CD14-positive monocyte (primary cell): ENCODE measurements around the gene SUV39H1. TPM values are rescaled to one million over a fixed set of nuclear protein-coding genes. Genes with fewer than 3 reads are reported as not detected.

ENCODE experiments used
- DNase-seq, 3 donors: peaks; one replicate each; pipeline ENCODE4 v3.0.0-alpha.2; 2011 to 2022
- H2AFZ ChIP-seq: 2 replicates; pipeline ENCODE4 v1.6.0; 2012; ENCODE audit warnings: mild to moderate bottlenecking, low read depth, low read length, inconsistent platforms; ENCODE audit not compliant: insufficient read depth, poor library complexity, severe bottlenecking
- H3K27ac ChIP-seq, 2 donors: 1 replicate in 1 of 2; 2 replicates in 1 of 2; pipeline ENCODE4 v1.5.1; 2012 to 2013; ENCODE audit warnings: low read length in 2 of 2, control low read depth in 1 of 2, inconsistent platforms in 1 of 2, low read depth in 1 of 2, mild to moderate bottlenecking in 1 of 2
- H3K27me3 ChIP-seq, 2 donors: one replicate each; pipeline versions ENCODE4 v1.6.0 to v1.6.1; 2011 to 2013; ENCODE audit warnings: low read length in 2 of 2; ENCODE audit not compliant: control insufficient read depth in 2 of 2, insufficient read depth in 2 of 2
- H3K36me3 ChIP-seq, 2 donors: replicated peaks in 1 of 2; 1 replicate in 1 of 2; 2 replicates in 1 of 2; pipeline versions ENCODE4 v1.5.1 to v1.6.1; 2012 to 2013; ENCODE audit warnings: low read length in 2 of 2, control low read depth in 1 of 2, inconsistent platforms in 1 of 2, mild to moderate bottlenecking in 1 of 2; ENCODE audit not compliant: insufficient read depth in 2 of 2, control insufficient read depth in 1 of 2
- H3K4me1 ChIP-seq, 2 donors: 1 replicate in 1 of 2; 2 replicates in 1 of 2; pipeline versions ENCODE4 v1.5.1 to v1.6.1; 2012 to 2013; ENCODE audit warnings: low read length in 2 of 2, control low read depth in 1 of 2, inconsistent platforms in 1 of 2, mild to moderate bottlenecking in 1 of 2, moderate library complexity in 1 of 2; ENCODE audit not compliant: insufficient read depth in 2 of 2, control insufficient read depth in 1 of 2
- H3K4me2 ChIP-seq: replicated peaks from 2 replicates; pipeline ENCODE3; 2012; ENCODE audit warnings: low read length, moderate library complexity, mild to moderate bottlenecking; ENCODE audit not compliant: poor library complexity, severe bottlenecking; ENCODE audit errors: extremely low read depth
- H3K4me3 ChIP-seq, 3 experiments: fragments of 200-600 bp in 1 of 3; sonication (generic) in 1 of 3; replicated peaks in 1 of 3; 1 replicate in 2 of 3; 2 replicates in 1 of 3; pipeline ENCODE4 v1.5.1; 2011 to 2013; ENCODE audit warnings: low read length in 3 of 3, mild to moderate bottlenecking in 3 of 3, control low read depth in 2 of 3, low read depth in 2 of 3, inconsistent platforms in 1 of 3, moderate library complexity in 1 of 3
- H3K79me2 ChIP-seq: 2 replicates; pipeline ENCODE4 v1.6.0; 2012; ENCODE audit warnings: mild to moderate bottlenecking, control low read depth, inconsistent platforms, low read length, moderate library complexity; ENCODE audit not compliant: insufficient read depth
- H3K9ac ChIP-seq: 2 replicates; pipeline ENCODE4 v1.6.0; 2017; ENCODE audit warnings: low read length, mild to moderate bottlenecking; ENCODE audit not compliant: insufficient read depth, poor library complexity, severe bottlenecking
- H3K9me3 ChIP-seq, 2 donors: replicated peaks in 1 of 2; 1 replicate in 1 of 2; 2 replicates in 1 of 2; pipeline versions ENCODE4 v1.5.1 to v1.6.1; 2012 to 2013; ENCODE audit warnings: low read length in 2 of 2, control low read depth in 1 of 2; ENCODE audit not compliant: control insufficient read depth in 1 of 2, insufficient read depth in 1 of 2
- H4K20me1 ChIP-seq: 2 replicates; pipeline ENCODE4 v1.6.0; 2012; ENCODE audit warnings: mild to moderate bottlenecking, low read length, control low read depth, moderate library complexity; ENCODE audit not compliant: insufficient read depth
- H3K27ac Mint-ChIP-seq, 7 donors: one replicate each; pipeline ENCODE4 v1.8.0; 2020; ENCODE audit warnings: mild to moderate bottlenecking in 7 of 7, mixed read lengths in 7 of 7, moderate library complexity in 6 of 7, inconsistent platforms in 2 of 7
- H3K27me3 Mint-ChIP-seq, 3 donors: one replicate each; pipeline ENCODE4 v1.8.0; 2021 to 2022; ENCODE audit warnings: low read depth in 3 of 3, mild to moderate bottlenecking in 3 of 3, mixed read lengths in 3 of 3, moderate library complexity in 3 of 3, inconsistent platforms in 1 of 3
- H3K36me3 Mint-ChIP-seq, 2 donors: one replicate each; pipeline ENCODE4 v1.8.0; 2020; ENCODE audit warnings: mixed read lengths in 2 of 2, inconsistent platforms in 1 of 2, mild to moderate bottlenecking in 1 of 2
- H3K4me1 Mint-ChIP-seq: one replicate; pipeline ENCODE4 v1.8.0; 2020; ENCODE audit warnings: mild to moderate bottlenecking, mixed read lengths
- H3K4me3 Mint-ChIP-seq, 2 donors: one replicate each; pipeline ENCODE4 v1.8.0; 2020; ENCODE audit warnings: mild to moderate bottlenecking in 2 of 2, mixed read lengths in 2 of 2, moderate library complexity in 1 of 2
- H3K9me3 Mint-ChIP-seq, 7 donors: one replicate each; pipeline ENCODE4 v1.8.0; 2020 to 2022; ENCODE audit warnings: mixed read lengths in 7 of 7, mild to moderate bottlenecking in 6 of 7, moderate library complexity in 6 of 7, inconsistent platforms in 2 of 7
- WGBS: methylation state at CpG from one replicate; pipeline ENCODE4 v1.1.5; 2013; ENCODE audit warnings: missing lambda C conversion rate; ENCODE audit not compliant: insufficient coverage; 5-methylcytosine and 5-hydroxymethylcytosine counted together
- intact Hi-C, 2 donors: fragments of 100-400 bp; cut with micrococcal nuclease; formaldehyde crosslinking; loops; one replicate each; pipeline versions ENCODE4 v1.15.0 to v1.15.1; 2023
- polyA plus RNA-seq, 3 donors: library from polyadenylated mRNA; depleted of rRNA in 1 of 3; unstranded in 2 of 3; stranded (reverse) in 1 of 3; fragments of 300-500 nt in 2 of 3; fragments of >200 nt in 1 of 3; fragmentation: Illumina TruSeq in 2 of 3; gene quantifications; 1 replicate in 2 of 3; 2 replicates in 1 of 3; pipeline ENCODE4 v1.2.3, GENCODE V29; 2012 to 2021
- TF ChIP-seq, protein P1 (sequence below): fragments of 200-600 bp; IDR thresholded peaks from one replicate; pipeline ENCODE4 v1.8.0; 2022; ENCODE audit warnings: antibody characterized with exemption, mild to moderate bottlenecking

The SUV39H1 gene
- polyA plus RNA-seq, 3 donors = 2.8 to 3.4 (median 2.9) TPM

GRCh38 chrX:48683411-48683982 lies 13.0 kb upstream of the SUV39H1 start, which contains the start of gene WAS:
Gene WAS (plus strand): TSS chrX:48683799. CDS start chrX:48683854, 55 bp downstream.
- Histone ChIP-seq H3K27me3 (no peaks in the 10 kb centered on the region), H3K36me3 (peaks cover 25 to 33% of the 10 kb centered on the region in 2 donors), H3K79me2 (peaks cover 59% of the 10 kb centered on the region), H3K9ac (peak within 1 kb of the TSS; percentile 75), H3K9me3 (no peaks in the 10 kb centered on the region), H3K4me3 (peak within 1 kb of the TSS; percentile 59 to 91 (median 84)), H3K4me2 (peak within 1 kb of the TSS; percentile 78), H4K20me1 (peaks cover 19% of the 10 kb centered on the region), H3K4me1 (peaks cover 70 to 92% of the 10 kb centered on the region in 2 donors), H3K27ac (peak within 1 kb of the TSS; percentile 98 to 99), H2AFZ (peak within 1 kb of the TSS; percentile 26)
- WGBS = 0% methylated on average over 3 of the region's 13 CpGs
- intact Hi-C loops = loop anchor here in 1 of 2 donors (10.0 kb wide), 1 partner anchor 231 kb away; the partner anchor contains the start of genes PIM2 and SLC35A2
- DNase-seq = peak; percentile 78 to 84 (median 81)
- peaks cover 71% of the 10 kb centered on the region for H3K4me1 Mint-ChIP-seq
- peaks cover 0 to 4% (median 2%) of the 10 kb centered on the region in 7 donors for H3K9me3 Mint-ChIP-seq
- H3K36me3 Mint-ChIP-seq = peaks cover 40% of the 10 kb centered on the region in 2 donors
- peak within 1 kb of the TSS; percentile 94 to 95 for H3K4me3 Mint-ChIP-seq
- peak within 1 kb of the TSS; percentile 94 to 99 (median 97) for H3K27ac Mint-ChIP-seq
- TF ChIP-seq, protein P1, sequence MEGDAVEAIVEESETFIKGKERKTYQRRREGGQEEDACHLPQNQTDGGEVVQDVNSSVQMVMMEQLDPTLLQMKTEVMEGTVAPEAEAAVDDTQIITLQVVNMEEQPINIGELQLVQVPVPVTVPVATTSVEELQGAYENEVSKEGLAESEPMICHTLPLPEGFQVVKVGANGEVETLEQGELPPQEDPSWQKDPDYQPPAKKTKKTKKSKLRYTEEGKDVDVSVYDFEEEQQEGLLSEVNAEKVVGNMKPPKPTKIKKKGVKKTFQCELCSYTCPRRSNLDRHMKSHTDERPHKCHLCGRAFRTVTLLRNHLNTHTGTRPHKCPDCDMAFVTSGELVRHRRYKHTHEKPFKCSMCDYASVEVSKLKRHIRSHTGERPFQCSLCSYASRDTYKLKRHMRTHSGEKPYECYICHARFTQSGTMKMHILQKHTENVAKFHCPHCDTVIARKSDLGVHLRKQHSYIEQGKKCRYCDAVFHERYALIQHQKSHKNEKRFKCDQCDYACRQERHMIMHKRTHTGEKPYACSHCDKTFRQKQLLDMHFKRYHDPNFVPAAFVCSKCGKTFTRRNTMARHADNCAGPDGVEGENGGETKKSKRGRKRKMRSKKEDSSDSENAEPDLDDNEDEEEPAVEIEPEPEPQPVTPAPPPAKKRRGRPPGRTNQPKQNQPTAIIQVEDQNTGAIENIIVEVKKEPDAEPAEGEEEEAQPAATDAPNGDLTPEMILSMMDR = no peak
- peaks cover 0 to 10% (median 0%) of the 10 kb centered on the region in 3 donors for H3K27me3 Mint-ChIP-seq

DNA sequence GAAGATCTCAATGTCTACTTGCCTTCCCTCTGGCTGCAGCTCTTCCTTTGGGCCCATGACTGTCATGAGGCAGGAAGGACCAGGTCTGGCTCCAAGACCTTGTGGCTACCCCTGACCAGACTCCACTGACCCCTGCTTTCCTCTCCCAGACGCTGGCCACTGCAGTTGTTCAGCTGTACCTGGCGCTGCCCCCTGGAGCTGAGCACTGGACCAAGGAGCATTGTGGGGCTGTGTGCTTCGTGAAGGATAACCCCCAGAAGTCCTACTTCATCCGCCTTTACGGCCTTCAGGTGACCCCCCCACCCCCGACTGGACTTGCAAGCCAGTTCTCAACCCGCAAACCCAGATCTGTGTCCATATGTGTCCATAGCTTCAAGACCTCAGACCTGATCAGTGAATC lies 12.4 kb upstream of the SUV39H1 start:
- peak overlapping the region; percentile 78 for H3K4me2 ChIP-seq
- intact Hi-C loops = loop anchor here in 1 of 2 donors (10.0 kb wide), 1 partner anchor 231 kb away; the partner anchor contains the start of genes PIM2 and SLC35A2

More for the DNA sequence above, 12.4 kb upstream of the SUV39H1 start:
- H3K27ac Mint-ChIP-seq = peak overlapping the region; percentile 94 to 99 (median 97)
- H3K36me3 Mint-ChIP-seq = peaks cover 42 to 43% of the 10 kb centered on the region in 2 donors
- peak overlapping the region; percentile 94 to 95 for H3K4me3 Mint-ChIP-seq
- Histone ChIP-seq H3K4me1 (peaks cover 65 to 86% of the 10 kb centered on the region in 2 donors), H2AFZ (peak overlapping the region; percentile 26), H3K4me3 (peak overlapping the region; percentile 59 to 91 (median 84)), H3K9me3 (no peaks in the 10 kb centered on the region), H3K79me2 (peaks cover 57% of the 10 kb centered on the region), H3K9ac (peak overlapping the region; percentile 75), H3K27ac (peak overlapping the region; percentile 98 to 99), H3K36me3 (peaks cover 29 to 39% of the 10 kb centered on the region in 2 donors), H3K27me3 (no peaks in the 10 kb centered on the region), H4K20me1 (peaks cover 25% of the 10 kb centered on the region)
- 86% methylated on average over 1 of the region's 7 CpGs for WGBS
- DNase-seq = no peak
- H3K4me1 Mint-ChIP-seq = peaks cover 70% of the 10 kb centered on the region
- peaks cover 0 to 10% (median 0%) of the 10 kb centered on the region in 3 donors for H3K27me3 Mint-ChIP-seq
- peaks cover 0 to 4% (median 2%) of the 10 kb centered on the region in 7 donors for H3K9me3 Mint-ChIP-seq
- TF ChIP-seq, protein P1 = no peak
